ENCODE data around the gene TOPORS. TPM values are rescaled to one million over a fixed set of nuclear protein-coding genes. Genes with fewer than 3 reads are reported as not detected.

Gene TOPORS
- total RNA-seq, 1 donor from 2014 or later, result 15.1 TPM

DNA sequence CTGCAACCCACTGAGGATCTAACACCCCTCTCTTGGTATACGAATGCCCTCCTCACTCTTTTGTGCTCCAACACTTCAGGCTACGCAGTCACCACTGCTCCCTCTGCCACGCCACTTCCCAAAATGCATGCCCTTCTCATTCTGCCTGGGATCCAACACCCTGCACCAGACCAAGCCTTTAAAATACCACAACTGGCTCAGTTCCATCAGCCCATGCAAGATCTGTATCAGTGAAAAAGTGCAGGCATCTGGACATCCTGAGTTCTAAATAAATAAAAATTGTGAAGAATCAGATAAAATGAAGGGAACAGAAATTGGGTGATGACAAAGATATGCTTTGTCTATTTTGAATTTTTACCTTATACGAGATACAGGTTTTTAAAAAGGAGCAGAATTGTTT, 17.9 kb upstream of the TOPORS start:
- Histone ChIP-seq H3K27me3 (ENCODE audit: control insufficient read depth in 3 of 3, insufficient read depth in 3 of 3, low read length in 3 of 3) (no peaks in the 10 kb centered on the region), H3K9me3 (ENCODE audit: control insufficient read depth in 3 of 3, low read length in 3 of 3) (no peaks in the 10 kb centered on the region), H3K36me3 (ENCODE audit: control insufficient read depth in 3 of 3, insufficient read depth in 3 of 3, low read length in 3 of 3) (peaks cover 12 to 27% (median 18%) of the 10 kb centered on the region in 3 donors), H3K27ac (ENCODE audit: low read depth, low read length) (no peak overlapping the region), H3K4me1 (ENCODE audit: control insufficient read depth in 3 of 3, insufficient read depth in 3 of 3, low read length in 3 of 3) (peaks cover 12 to 24% (median 19%) of the 10 kb centered on the region in 3 donors), H3K4me3 (ENCODE audit: low read length in 3 of 3) (no peak overlapping the region), H3K9ac (ENCODE audit: low read depth in 1 of 3, low read length in 3 of 3) (no peak overlapping the region)

DNA sequence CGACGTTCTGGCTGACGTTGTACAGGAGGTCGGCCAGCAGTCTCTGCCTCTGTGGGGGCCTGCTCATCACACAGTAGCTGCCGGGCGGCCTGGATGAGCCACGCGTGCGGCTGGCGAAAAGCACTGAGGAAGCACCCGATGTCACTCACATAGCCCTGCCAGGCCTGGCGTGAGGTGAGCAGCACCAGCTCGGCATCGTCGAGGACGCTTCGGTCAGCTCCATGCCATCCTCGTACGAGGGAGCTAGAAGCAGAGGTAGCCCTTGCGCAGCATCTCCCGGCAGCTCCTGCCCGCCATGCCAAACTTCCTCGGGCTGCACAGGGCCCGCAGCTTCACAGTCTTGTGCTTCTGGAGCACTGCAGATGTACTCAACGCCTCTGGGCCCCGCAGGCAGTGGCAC, 14.4 kb upstream of the TOPORS start:
- Histone ChIP-seq H3K9ac (ENCODE audit: low read depth in 1 of 3, low read length in 3 of 3) (no peak overlapping the region), H3K27ac (ENCODE audit: low read depth, low read length) (no peak overlapping the region), H3K4me3 (ENCODE audit: low read length in 3 of 3) (no peak overlapping the region), H3K36me3 (ENCODE audit: control insufficient read depth in 3 of 3, insufficient read depth in 3 of 3, low read length in 3 of 3) (peaks cover 16 to 34% (median 23%) of the 10 kb centered on the region in 3 donors), H3K27me3 (ENCODE audit: control insufficient read depth in 3 of 3, insufficient read depth in 3 of 3, low read length in 3 of 3) (no peaks in the 10 kb centered on the region), H3K4me1 (ENCODE audit: control insufficient read depth in 3 of 3, insufficient read depth in 3 of 3, low read length in 3 of 3) (peaks cover 2 to 14% (median 6%) of the 10 kb centered on the region in 3 donors), H3K9me3 (ENCODE audit: control insufficient read depth in 3 of 3, low read length in 3 of 3) (no peaks in the 10 kb centered on the region)

DNA sequence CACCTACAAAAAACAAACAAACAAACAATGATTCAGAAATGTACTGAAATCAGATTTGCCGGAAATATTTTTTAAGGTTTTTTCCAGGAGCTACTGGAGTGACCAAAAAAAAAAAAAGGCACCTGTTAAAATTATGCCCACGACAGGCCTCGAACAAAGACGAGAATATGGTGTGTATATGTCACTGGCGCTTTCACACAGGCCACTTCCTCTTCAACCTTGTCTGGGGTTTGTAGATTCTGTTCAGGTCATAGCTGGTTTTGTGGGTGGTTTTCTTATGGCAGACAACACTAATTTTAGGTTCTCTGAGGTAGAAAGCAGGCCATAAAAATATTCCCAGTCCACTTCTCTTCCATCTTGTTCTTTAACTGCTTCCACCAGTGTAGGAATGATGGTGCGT, 13.6 kb upstream of the TOPORS start:
- Histone ChIP-seq H3K4me1 (ENCODE audit: control insufficient read depth in 3 of 3, insufficient read depth in 3 of 3, low read length in 3 of 3) (peaks cover 0 to 6% (median under 1%) of the 10 kb centered on the region in 3 donors), H3K27me3 (ENCODE audit: control insufficient read depth in 3 of 3, insufficient read depth in 3 of 3, low read length in 3 of 3) (no peaks in the 10 kb centered on the region), H3K9ac (ENCODE audit: low read depth in 1 of 3, low read length in 3 of 3) (no peak overlapping the region), H3K36me3 (ENCODE audit: control insufficient read depth in 3 of 3, insufficient read depth in 3 of 3, low read length in 3 of 3) (peaks cover 16 to 34% (median 23%) of the 10 kb centered on the region in 3 donors), H3K27ac (ENCODE audit: low read depth, low read length) (no peak overlapping the region), H3K9me3 (ENCODE audit: control insufficient read depth in 3 of 3, low read length in 3 of 3) (no peaks in the 10 kb centered on the region), H3K4me3 (ENCODE audit: low read length in 3 of 3) (no peak overlapping the region)

DNA sequence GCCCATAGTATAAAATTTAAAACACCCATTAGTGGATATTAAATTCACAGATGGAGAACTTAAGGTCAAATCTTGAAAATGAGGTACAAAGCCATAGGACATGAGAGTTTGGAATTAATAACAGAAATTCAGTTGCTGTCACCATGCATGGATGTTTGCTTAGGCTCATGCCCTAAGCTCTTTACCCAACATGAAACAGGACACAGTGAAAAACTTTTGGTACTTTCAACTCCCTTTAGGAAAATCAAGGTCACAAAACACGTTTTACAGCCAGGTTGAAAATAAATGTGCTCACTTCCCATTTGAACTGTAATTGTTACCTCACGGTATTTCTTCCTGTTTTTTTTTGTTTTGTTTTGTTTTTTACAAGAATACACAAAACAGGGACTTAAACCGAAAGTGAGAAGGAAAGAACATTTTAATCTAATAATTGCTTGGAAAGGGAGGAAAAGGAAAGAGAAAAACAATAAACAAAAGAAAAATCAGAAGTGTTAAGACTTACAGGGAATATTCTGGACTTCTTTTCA, 6.1 kb upstream of the TOPORS start:
- H3K27me3 ChIP-seq (ENCODE audit: control insufficient read depth in 3 of 3, insufficient read depth in 3 of 3, low read length in 3 of 3), result no peaks in the 10 kb centered on the region
- H3K27ac ChIP-seq (ENCODE audit: low read depth, low read length), result no peak overlapping the region
- H3K9ac ChIP-seq (ENCODE audit: low read depth in 1 of 3, low read length in 3 of 3), result no peak overlapping the region
- peaks cover 0 to 2% (median 0%) of the 10 kb centered on the region in 3 donors for H3K36me3 ChIP-seq (ENCODE audit: control insufficient read depth in 3 of 3, insufficient read depth in 3 of 3, low read length in 3 of 3)
- no peak overlapping the region for H3K4me3 ChIP-seq (ENCODE audit: low read length in 3 of 3)
- H3K4me1 ChIP-seq (ENCODE audit: control insufficient read depth in 3 of 3, insufficient read depth in 3 of 3, low read length in 3 of 3), result peaks cover 0 to 1% (median 0%) of the 10 kb centered on the region in 3 donors
- no peaks in the 10 kb centered on the region for H3K9me3 ChIP-seq (ENCODE audit: control insufficient read depth in 3 of 3, low read length in 3 of 3)

DNA sequence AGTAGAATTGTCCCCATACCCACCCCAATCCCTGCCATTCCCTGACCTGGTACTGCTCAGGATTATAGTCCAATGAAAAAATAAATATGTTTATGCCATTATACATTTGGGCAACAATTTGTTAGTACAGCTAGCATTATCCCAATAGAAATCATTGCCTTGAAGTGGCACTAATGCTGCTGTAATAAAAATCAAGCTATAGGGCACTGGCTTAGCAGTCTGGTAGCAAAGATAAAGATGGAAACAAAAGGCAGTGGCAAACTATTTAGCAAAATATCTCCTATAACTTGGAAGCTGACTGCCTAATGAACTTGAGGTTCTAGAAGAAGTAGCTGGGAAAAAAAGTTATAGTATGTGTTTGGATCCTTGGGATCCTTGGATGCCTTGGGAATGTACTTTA, 2.2 kb upstream of the TOPORS start:
- peaks cover 0 to 2% (median 0%) of the 10 kb centered on the region in 3 donors for H3K36me3 ChIP-seq (ENCODE audit: control insufficient read depth in 3 of 3, insufficient read depth in 3 of 3, low read length in 3 of 3)
- peaks cover 10 to 19% (median 15%) of the 10 kb centered on the region in 3 donors for H3K4me1 ChIP-seq (ENCODE audit: control insufficient read depth in 3 of 3, insufficient read depth in 3 of 3, low read length in 3 of 3)
- no peaks in the 10 kb centered on the region for H3K27me3 ChIP-seq (ENCODE audit: control insufficient read depth in 3 of 3, insufficient read depth in 3 of 3, low read length in 3 of 3)
- H3K27ac ChIP-seq (ENCODE audit: low read depth, low read length), result no peak overlapping the region
- H3K9me3 ChIP-seq (ENCODE audit: control insufficient read depth in 3 of 3, low read length in 3 of 3), result no peaks in the 10 kb centered on the region
- no peak overlapping the region for H3K4me3 ChIP-seq (ENCODE audit: low read length in 3 of 3)
- no peak overlapping the region for H3K9ac ChIP-seq (ENCODE audit: low read depth in 1 of 3, low read length in 3 of 3)

DNA sequence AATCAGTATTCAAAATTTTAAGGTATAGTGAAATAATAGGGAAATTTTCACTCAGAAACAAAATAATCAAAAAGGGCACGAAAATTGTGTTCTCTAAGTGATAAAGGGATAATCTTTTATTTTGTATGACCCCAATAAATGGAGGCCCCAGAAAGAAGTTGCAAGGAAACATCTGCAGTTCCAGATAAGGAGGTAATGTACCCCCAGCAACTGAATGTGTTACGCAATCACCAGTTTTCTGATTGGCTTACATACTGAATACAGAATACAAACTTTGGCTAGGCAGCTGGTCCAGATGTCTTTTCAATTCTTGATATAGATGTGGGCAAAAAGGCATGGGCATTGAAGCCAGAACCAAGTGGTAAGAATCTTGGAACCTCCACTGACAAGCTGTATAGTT, 1.7 kb upstream of the TOPORS start:
- Histone ChIP-seq H3K4me3 (ENCODE audit: low read length in 3 of 3) (no peak overlapping the region), H3K27me3 (ENCODE audit: control insufficient read depth in 3 of 3, insufficient read depth in 3 of 3, low read length in 3 of 3) (no peaks in the 10 kb centered on the region), H3K36me3 (ENCODE audit: control insufficient read depth in 3 of 3, insufficient read depth in 3 of 3, low read length in 3 of 3) (peaks cover 0 to 2% (median 0%) of the 10 kb centered on the region in 3 donors), H3K4me1 (ENCODE audit: control insufficient read depth in 3 of 3, insufficient read depth in 3 of 3, low read length in 3 of 3) (peaks cover 10 to 19% (median 15%) of the 10 kb centered on the region in 3 donors), H3K9ac (ENCODE audit: low read depth in 1 of 3, low read length in 3 of 3) (no peak overlapping the region), H3K27ac (ENCODE audit: low read depth, low read length) (no peak overlapping the region), H3K9me3 (ENCODE audit: control insufficient read depth in 3 of 3, low read length in 3 of 3) (no peaks in the 10 kb centered on the region)

DNA sequence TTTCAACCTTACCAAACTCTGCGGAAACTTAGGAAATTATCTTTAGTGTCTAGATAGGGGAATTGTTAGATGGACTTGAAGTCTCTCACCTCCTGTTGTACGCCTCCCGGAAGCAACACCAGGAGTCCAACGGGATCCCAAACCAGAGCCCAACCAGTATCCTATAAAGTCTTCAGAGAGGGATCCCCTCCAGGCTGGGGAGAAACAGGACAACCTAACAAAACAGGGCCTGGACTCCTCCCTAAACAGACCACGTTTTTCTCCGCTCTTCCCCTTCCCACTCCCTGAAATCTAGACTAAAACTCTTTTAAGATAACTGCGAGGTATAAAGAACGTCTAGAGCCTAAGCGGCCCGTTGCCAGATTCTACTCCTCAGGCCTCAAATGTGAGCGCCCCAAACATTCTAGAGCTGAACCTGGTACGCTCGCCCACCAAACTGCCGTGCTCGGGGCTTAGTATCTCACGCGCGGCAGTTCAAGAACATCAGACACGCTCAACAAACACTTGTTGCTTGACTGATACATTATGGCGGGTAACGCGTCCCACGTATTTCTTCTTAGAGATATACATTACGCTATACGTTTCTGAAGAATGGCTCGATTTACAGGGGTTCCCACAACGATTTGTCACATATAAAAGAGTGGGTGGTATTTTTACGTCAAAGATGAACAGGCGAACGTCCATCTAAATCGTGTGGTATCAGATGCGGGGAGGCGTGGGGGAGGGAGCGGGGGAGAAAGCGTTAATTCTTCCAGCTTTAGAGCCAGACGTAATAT, 922 bp downstream of the TOPORS start:
- H3K9ac ChIP-seq (ENCODE audit: low read depth in 1 of 3, low read length in 3 of 3), result peak overlapping the region; percentile 91 to 92 (median 92)
- peaks cover 10 to 19% (median 15%) of the 10 kb centered on the region in 3 donors for H3K4me1 ChIP-seq (ENCODE audit: control insufficient read depth in 3 of 3, insufficient read depth in 3 of 3, low read length in 3 of 3)
- H3K36me3 ChIP-seq (ENCODE audit: control insufficient read depth in 3 of 3, insufficient read depth in 3 of 3, low read length in 3 of 3), result peaks cover 0 to 2% (median 0%) of the 10 kb centered on the region in 3 donors
- H3K4me3 ChIP-seq (ENCODE audit: low read length in 3 of 3), result peak overlapping the region; percentile 90 to 96 (median 92)
- H3K9me3 ChIP-seq (ENCODE audit: control insufficient read depth in 3 of 3, low read length in 3 of 3), result no peaks in the 10 kb centered on the region
- H3K27me3 ChIP-seq (ENCODE audit: control insufficient read depth in 3 of 3, insufficient read depth in 3 of 3, low read length in 3 of 3), result no peaks in the 10 kb centered on the region
- peak overlapping the region; percentile 91 for H3K27ac ChIP-seq (ENCODE audit: low read depth, low read length)

DNA sequence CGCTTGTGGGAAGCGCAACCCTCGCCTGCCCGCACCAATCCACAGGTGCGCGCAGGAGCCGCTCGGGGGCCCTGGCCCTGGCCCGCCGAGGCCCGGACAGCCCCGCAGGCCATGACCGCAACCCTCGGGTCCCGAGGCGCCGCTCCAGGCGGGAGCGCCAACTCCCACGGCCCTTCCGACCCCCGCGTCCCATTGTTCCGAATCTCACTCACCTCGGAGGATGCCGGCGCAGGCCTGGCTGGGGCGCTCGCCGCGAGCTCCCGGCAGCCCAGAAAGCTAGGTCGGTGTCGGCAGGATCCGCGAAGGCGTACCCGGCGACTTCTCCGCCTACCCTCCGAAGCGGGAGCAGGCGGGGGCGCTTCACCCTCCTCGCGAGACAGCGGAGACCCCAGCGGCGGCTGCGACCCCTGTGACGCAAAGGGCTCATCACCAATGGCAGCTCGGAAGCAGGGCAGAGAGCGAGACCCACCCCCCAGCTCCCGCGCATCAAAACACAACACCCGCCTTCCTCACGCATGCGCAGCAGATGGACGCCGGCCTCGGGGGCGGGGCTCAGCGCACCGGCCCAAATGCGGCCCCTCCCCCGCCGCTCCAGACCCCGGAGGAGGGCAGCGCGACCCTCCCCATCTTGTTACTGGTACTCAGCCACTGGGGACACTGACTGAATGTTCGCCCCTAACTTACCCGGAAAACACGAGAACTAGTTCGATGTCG, 1.7 kb downstream of the TOPORS start:
- peaks cover 0 to 2% (median 0%) of the 10 kb centered on the region in 3 donors for H3K36me3 ChIP-seq (ENCODE audit: control insufficient read depth in 3 of 3, insufficient read depth in 3 of 3, low read length in 3 of 3)
- peak overlapping the region; percentile 91 to 92 (median 92) for H3K9ac ChIP-seq (ENCODE audit: low read depth in 1 of 3, low read length in 3 of 3)
- H3K4me1 ChIP-seq (ENCODE audit: control insufficient read depth in 3 of 3, insufficient read depth in 3 of 3, low read length in 3 of 3), result peaks cover 10 to 19% (median 15%) of the 10 kb centered on the region in 3 donors
- H3K27ac ChIP-seq (ENCODE audit: low read depth, low read length), result peak overlapping the region; percentile 91
- H3K9me3 ChIP-seq (ENCODE audit: control insufficient read depth in 3 of 3, low read length in 3 of 3), result no peaks in the 10 kb centered on the region
- H3K27me3 ChIP-seq (ENCODE audit: control insufficient read depth in 3 of 3, insufficient read depth in 3 of 3, low read length in 3 of 3), result no peaks in the 10 kb centered on the region
- H3K4me3 ChIP-seq (ENCODE audit: low read length in 3 of 3), result peak overlapping the region; percentile 90 to 96 (median 92)

DNA sequence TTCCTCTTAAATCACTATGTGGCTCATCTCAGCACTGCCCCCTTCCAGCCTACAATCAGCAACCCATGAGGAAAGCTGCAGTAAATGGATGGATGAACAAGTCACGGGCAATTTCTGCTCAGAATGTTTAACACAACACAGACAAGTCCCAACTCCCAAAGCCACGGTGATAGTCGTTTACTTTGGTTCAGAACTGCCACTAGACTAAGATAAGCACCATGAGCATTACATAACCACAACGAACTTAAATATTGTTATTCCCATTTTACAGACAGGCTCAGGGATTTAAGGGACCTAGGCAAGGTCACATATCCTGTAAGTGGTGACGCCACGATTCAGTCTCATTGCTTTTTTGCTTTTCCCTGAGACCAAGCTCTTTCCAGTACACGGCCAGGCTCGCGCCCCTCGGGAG, 2.2 kb downstream of the TOPORS start:
- no peaks in the 10 kb centered on the region for H3K27me3 ChIP-seq (ENCODE audit: control insufficient read depth in 3 of 3, insufficient read depth in 3 of 3, low read length in 3 of 3)
- H3K36me3 ChIP-seq (ENCODE audit: control insufficient read depth in 3 of 3, insufficient read depth in 3 of 3, low read length in 3 of 3), result peaks cover 0 to 2% (median 0%) of the 10 kb centered on the region in 3 donors
- peak overlapping the region; percentile 90 to 96 (median 92) for H3K4me3 ChIP-seq (ENCODE audit: low read length in 3 of 3)
- H3K4me1 ChIP-seq (ENCODE audit: control insufficient read depth in 3 of 3, insufficient read depth in 3 of 3, low read length in 3 of 3), result peaks cover 10 to 19% (median 15%) of the 10 kb centered on the region in 3 donors
- H3K27ac ChIP-seq (ENCODE audit: low read depth, low read length), result peak overlapping the region; percentile 91
- no peaks in the 10 kb centered on the region for H3K9me3 ChIP-seq (ENCODE audit: control insufficient read depth in 3 of 3, low read length in 3 of 3)
- H3K9ac ChIP-seq (ENCODE audit: low read depth in 1 of 3, low read length in 3 of 3), result peak overlapping the region; percentile 91 to 92 (median 92)
